ENCODE measurements around the gene EXOC4. TPM values are rescaled to one million over a fixed set of nuclear protein-coding genes. Genes with fewer than 3 reads are reported as not detected.

The EXOC4 gene
- total RNA-seq, 1 experiment from 2014 or later = 66.2 TPM

GRCh38 chr7:133650069-133650468, 397.2 kb downstream of the EXOC4 start:
- intact Hi-C loops (cut with micrococcal nuclease; ENCODE audit: unreplicated experiment) = no loop called here
- TF ChIP-seq, protein P1, sequence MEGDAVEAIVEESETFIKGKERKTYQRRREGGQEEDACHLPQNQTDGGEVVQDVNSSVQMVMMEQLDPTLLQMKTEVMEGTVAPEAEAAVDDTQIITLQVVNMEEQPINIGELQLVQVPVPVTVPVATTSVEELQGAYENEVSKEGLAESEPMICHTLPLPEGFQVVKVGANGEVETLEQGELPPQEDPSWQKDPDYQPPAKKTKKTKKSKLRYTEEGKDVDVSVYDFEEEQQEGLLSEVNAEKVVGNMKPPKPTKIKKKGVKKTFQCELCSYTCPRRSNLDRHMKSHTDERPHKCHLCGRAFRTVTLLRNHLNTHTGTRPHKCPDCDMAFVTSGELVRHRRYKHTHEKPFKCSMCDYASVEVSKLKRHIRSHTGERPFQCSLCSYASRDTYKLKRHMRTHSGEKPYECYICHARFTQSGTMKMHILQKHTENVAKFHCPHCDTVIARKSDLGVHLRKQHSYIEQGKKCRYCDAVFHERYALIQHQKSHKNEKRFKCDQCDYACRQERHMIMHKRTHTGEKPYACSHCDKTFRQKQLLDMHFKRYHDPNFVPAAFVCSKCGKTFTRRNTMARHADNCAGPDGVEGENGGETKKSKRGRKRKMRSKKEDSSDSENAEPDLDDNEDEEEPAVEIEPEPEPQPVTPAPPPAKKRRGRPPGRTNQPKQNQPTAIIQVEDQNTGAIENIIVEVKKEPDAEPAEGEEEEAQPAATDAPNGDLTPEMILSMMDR (IDR thresholded peaks at IDR 0.05; ENCODE audit: insufficient read depth in 1 of 2, low read depth in 1 of 2, low read length in 1 of 2, severe bottlenecking in 1 of 2, unreplicated experiment in 1 of 2) = no peak
- Mint-ChIP-seq H3K27me3 (ENCODE audit: insufficient read depth, unreplicated experiment) (no peaks in the 10 kb centered on the region), H3K9me3 (ENCODE audit: unreplicated experiment) (no peaks in the 10 kb centered on the region), H3K27ac (ENCODE audit: unreplicated experiment) (no peak overlapping the region), H3K4me1 (ENCODE audit: low read depth, unreplicated experiment) (peaks cover 20% of the 10 kb centered on the region), H3K4me3 (ENCODE audit: unreplicated experiment) (no peak overlapping the region), H3K36me3 (ENCODE audit: insufficient read depth, unreplicated experiment) (no peaks in the 10 kb centered on the region)
- Histone ChIP-seq H3K36me3 (ENCODE audit: control insufficient read depth, insufficient read depth, low read length) (no peaks in the 10 kb centered on the region), H3K4me3 (ENCODE audit: low read depth, low read length) (no peak overlapping the region), H3K27me3 (replicated peaks; ENCODE audit: control insufficient read depth, insufficient read depth, low read length) (no peaks in the 10 kb centered on the region), H3K4me1 (peaks cover 15% of the 10 kb centered on the region; the same call in 1 of the 2 replicates), H3K9me3 (no peaks in the 10 kb centered on the region)
- ChIA-PET POLR2A (no interaction called here), CTCF (no interaction called here)
- BruUV-seq (replicated peaks) = no TSS peak
- no peak for DNase-seq

DNA sequence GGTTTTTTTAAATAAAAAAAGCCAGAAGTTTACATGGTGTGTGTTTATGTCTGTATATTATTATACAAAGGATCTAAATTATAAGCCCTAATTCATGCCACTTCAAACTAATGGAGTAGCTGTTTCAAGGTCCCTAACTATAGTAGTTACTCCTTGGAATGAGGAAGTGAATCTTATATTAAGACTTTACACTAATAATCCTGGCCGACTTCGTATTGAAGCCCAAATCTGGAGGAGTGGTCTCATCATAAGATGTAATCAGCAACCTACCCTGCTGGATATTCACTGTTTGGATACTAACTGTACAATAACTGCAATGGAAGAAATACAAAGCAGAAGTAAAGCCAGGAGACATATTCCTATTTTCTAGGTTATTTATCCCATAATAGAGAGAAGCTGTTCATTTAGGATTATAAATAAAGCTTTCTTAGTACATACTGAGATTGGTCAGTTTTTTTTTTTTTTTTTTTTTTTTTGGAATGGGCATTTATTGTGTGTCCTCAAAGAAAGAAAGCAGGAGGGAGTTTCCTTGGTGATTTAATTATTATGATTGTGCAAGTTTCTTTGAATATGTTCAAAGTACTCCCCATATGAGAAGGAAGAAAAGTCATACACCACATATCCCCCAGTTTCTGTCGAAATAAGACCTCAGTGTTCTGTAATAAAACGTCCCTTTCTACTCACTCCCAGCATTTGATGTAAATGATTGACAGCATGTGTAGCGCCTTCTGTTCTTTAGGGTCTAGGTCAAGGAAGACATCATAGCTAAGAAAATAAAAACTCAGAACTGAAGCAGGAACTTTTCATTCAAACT, 397.8 kb downstream of the EXOC4 start:
- Mint-ChIP-seq H3K27ac (ENCODE audit: unreplicated experiment) (no peak overlapping the region), H3K4me3 (ENCODE audit: unreplicated experiment) (no peak overlapping the region), H3K9me3 (ENCODE audit: unreplicated experiment) (no peaks in the 10 kb centered on the region), H3K36me3 (ENCODE audit: insufficient read depth, unreplicated experiment) (no peaks in the 10 kb centered on the region), H3K27me3 (ENCODE audit: insufficient read depth, unreplicated experiment) (no peaks in the 10 kb centered on the region), H3K4me1 (ENCODE audit: low read depth, unreplicated experiment) (peaks cover 14% of the 10 kb centered on the region)
- ChIA-PET POLR2A (no interaction called here), CTCF (no interaction called here)
- H3K9me3 ChIP-seq = no peaks in the 10 kb centered on the region
- no peaks in the 10 kb centered on the region for H3K27me3 ChIP-seq (replicated peaks; ENCODE audit: control insufficient read depth, insufficient read depth, low read length)
- no peaks in the 10 kb centered on the region for H3K36me3 ChIP-seq (ENCODE audit: control insufficient read depth, insufficient read depth, low read length)
- intact Hi-C loops (cut with micrococcal nuclease; ENCODE audit: unreplicated experiment) = no loop called here
- peaks cover 13% of the 10 kb centered on the region; the same call in 1 of the 2 replicates for H3K4me1 ChIP-seq
- TF ChIP-seq, protein P1 (IDR thresholded peaks at IDR 0.05; ENCODE audit: insufficient read depth in 1 of 2, low read depth in 1 of 2, low read length in 1 of 2, severe bottlenecking in 1 of 2, unreplicated experiment in 1 of 2) = no peak
- BruUV-seq (replicated peaks) = no TSS peak
- no peak for DNase-seq
- H3K4me3 ChIP-seq (ENCODE audit: low read depth, low read length) = no peak overlapping the region

GRCh38 chr7:133652547-133652946, 399.7 kb downstream of the EXOC4 start:
- H3K9me3 ChIP-seq = no peaks in the 10 kb centered on the region
- DNase-seq = no peak
- no peak overlapping the region for H3K4me3 Mint-ChIP-seq (ENCODE audit: unreplicated experiment)
- no TSS peak for BruUV-seq (replicated peaks)
- no peaks in the 10 kb centered on the region for H3K27me3 Mint-ChIP-seq (ENCODE audit: insufficient read depth, unreplicated experiment)
- H3K36me3 Mint-ChIP-seq (ENCODE audit: insufficient read depth, unreplicated experiment) = no peaks in the 10 kb centered on the region
- intact Hi-C loops (cut with micrococcal nuclease; ENCODE audit: unreplicated experiment) = no loop called here
- no peak overlapping the region for H3K27ac Mint-ChIP-seq (ENCODE audit: unreplicated experiment)
- TF ChIP-seq, protein P1 (IDR thresholded peaks at IDR 0.05; ENCODE audit: insufficient read depth in 1 of 2, low read depth in 1 of 2, low read length in 1 of 2, severe bottlenecking in 1 of 2, unreplicated experiment in 1 of 2) = no peak
- POLR2A ChIA-PET = no interaction called here
- no peaks in the 10 kb centered on the region for H3K27me3 ChIP-seq (replicated peaks; ENCODE audit: control insufficient read depth, insufficient read depth, low read length)
- H3K36me3 ChIP-seq (ENCODE audit: control insufficient read depth, insufficient read depth, low read length) = no peaks in the 10 kb centered on the region
- no peaks in the 10 kb centered on the region for H3K9me3 Mint-ChIP-seq (ENCODE audit: unreplicated experiment)
- 0 out of 2 replicates have a peak, but pooled peaks cover 8% of the 10 kb centered on the region for H3K4me1 ChIP-seq
- H3K4me1 Mint-ChIP-seq (ENCODE audit: low read depth, unreplicated experiment) = peaks cover 9% of the 10 kb centered on the region
- CTCF ChIA-PET = no interaction called here
- H3K4me3 ChIP-seq (ENCODE audit: low read depth, low read length) = no peak overlapping the region
